Urinary bladder (tissue), 4 donors: ENCODE results near the gene DNMBP. TPM values are rescaled to one million over a fixed set of nuclear protein-coding genes. Genes with fewer than 3 reads are reported as not detected.

Experiments used
- DNase-seq: peaks from one replicate; pipeline ENCODE4 v3.0.0-alpha.2; 2015; ENCODE audit errors: extremely low spot score
- H3K27ac ChIP-seq: one replicate; pipeline ENCODE4 v1.5.1; 2013; ENCODE audit warnings: low read depth, mild to moderate bottlenecking, moderate library complexity
- H3K36me3 ChIP-seq: one replicate; pipeline ENCODE4 v1.6.1; 2013; ENCODE audit warnings: mild to moderate bottlenecking, moderate library complexity; ENCODE audit not compliant: insufficient read depth
- H3K4me1 ChIP-seq: one replicate; pipeline ENCODE4 v1.6.1; 2013; ENCODE audit warnings: mild to moderate bottlenecking, moderate library complexity; ENCODE audit not compliant: insufficient read depth
- H3K4me3 ChIP-seq: one replicate; pipeline ENCODE4 v1.5.1; 2013; ENCODE audit warnings: low read depth, low read length
- WGBS: extraction: QIAGEN DNeasy Blood & Tissue Kit; methylation state at CpG from one replicate; pipeline ENCODE4 v1.1.7; 2013; 5-methylcytosine and 5-hydroxymethylcytosine counted together
- polyA plus RNA-seq: library from polyadenylated mRNA; stranded (reverse); fragments of 200-250 nt; gene quantifications from one replicate; pipeline ENCODE4 v1.2.3, GENCODE V29; 2013
- total RNA-seq: library from RNA; depleted of rRNA; stranded (reverse); fragments of >200 nt; gene quantifications from one replicate; pipeline ENCODE4 v1.2.3, GENCODE V29; 2014
- donor health status: healthy with polysubstance abuse.
- donor health status: healthy.

Gene DNMBP
- total and polyA plus RNA-seq, 2 donors = 26.2 to 31.8 TPM

DNA sequence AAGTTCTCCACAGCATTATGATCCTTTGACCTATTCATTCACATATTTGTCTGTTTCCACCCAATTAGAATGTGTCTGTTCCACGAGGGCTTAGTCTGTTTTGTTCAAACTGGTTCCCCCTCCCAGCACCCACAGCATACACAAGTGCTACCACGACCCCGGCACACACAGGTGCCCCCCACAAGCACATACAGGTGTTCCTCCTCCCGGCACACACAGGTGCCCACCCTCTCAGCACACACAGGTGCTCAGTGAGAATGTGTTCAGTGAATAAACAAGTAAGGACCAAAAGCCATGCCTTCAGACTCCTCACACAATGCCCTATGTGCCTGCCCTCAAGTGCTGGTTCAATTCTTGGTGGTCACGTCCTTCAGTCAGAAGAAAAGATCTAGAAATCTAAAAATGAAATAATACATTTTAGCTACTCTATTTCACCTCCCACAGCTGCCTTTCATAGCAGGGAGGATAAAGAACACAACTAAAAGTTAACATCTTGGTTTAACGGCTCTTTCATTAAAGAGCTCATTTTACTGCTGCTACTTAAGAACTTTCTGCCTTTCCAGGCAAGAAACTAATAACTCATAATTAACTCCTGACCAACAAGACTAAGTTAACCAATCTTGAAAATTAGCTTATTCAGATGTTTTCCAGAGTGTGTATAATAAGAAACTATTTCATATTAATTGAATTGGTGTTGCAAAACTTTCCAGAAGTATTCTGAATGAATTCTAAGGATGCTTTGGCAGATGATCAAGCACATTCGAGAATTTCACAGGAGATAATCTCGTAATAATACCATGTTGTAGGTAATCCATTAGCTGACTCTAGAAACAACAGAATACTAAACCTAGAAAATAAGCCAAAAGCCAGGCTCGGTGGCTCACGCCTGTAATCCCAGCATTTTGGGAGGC, 2.3 kb downstream of the DNMBP start:
- Histone ChIP-seq H3K36me3 (no peaks in the 10 kb centered on the region), H3K4me1 (peaks cover 2% of the 10 kb centered on the region), H3K27ac (peak overlapping the region; percentile 75), H3K4me3 (peak overlapping the region; percentile 65)
- 43% methylated on average over 10 of the region's 10 CpGs for WGBS
- DNase-seq = no peak

DNA sequence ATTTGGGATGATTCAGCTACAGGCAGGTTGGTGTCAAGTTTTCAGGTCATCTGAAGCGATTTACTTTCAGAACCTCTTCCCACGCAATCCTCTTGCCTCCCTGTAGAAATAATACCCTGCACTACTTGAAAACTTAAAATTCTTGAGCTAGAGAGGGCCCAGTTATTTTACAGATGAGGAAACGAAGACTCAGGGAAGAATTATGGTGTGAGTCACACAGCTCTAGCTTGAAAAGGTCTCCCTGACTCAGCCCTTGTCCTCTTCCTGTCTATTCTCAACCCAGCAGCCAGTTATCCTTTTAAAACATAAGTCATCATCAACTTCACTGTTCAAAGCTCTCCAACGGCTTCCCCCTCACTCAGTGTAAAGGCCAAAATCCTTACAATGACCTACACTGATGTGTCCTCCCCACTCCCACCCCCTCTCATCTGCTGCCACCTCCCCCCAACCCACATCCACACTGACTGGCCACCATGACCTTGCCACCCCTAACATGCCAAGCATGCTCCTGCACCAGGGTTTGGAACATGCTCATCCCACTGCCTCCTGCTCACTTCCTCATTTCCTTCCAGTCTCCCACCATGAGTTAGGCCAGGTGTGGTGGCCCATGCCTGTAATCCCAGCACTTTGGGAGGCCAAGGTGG, 3.4 kb downstream of the DNMBP start:
- Histone ChIP-seq H3K27ac (peak overlapping the region; percentile 79), H3K4me1 (peaks cover 4% of the 10 kb centered on the region), H3K4me3 (no peak overlapping the region), H3K36me3 (no peaks in the 10 kb centered on the region)
- DNase-seq = no peak
- 31% methylated on average over 4 of the region's 4 CpGs for WGBS

DNA sequence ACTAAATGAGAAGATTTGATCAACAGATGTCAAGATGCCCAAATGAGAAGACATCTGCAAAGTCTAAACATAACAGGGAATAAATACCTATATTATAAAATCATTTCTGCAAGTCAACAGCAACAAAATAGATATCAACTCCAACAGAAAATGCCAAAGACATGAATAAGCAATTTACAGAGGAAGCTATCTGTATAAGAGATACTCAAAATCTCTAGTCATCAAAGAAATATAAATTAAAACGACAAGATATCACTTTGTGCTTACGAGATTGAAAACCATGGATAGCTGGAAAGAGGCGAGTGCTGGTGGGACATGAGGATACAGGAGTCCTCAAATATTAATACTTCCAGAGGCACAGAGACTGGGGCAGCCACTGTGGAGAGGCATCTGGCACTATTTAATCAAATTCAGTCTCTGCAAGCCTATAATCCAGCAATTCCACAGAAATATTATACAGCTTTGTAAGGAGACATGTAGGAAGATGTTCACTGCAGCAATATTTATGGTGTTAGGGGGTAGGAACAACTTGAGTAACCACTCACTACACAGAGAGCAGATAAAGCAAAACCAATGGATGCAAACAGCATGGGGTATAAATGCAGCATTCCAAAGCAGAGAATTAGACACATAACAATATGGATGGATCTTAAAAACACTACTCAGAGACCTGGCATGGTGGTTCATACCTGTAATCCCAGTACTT, 4.8 kb downstream of the DNMBP start:
- 59% methylated on average over 3 of the region's 3 CpGs for WGBS
- Histone ChIP-seq H3K36me3 (no peaks in the 10 kb centered on the region), H3K27ac (no peak overlapping the region), H3K4me1 (peaks cover 4% of the 10 kb centered on the region), H3K4me3 (no peak overlapping the region)
- DNase-seq = no peak

DNA sequence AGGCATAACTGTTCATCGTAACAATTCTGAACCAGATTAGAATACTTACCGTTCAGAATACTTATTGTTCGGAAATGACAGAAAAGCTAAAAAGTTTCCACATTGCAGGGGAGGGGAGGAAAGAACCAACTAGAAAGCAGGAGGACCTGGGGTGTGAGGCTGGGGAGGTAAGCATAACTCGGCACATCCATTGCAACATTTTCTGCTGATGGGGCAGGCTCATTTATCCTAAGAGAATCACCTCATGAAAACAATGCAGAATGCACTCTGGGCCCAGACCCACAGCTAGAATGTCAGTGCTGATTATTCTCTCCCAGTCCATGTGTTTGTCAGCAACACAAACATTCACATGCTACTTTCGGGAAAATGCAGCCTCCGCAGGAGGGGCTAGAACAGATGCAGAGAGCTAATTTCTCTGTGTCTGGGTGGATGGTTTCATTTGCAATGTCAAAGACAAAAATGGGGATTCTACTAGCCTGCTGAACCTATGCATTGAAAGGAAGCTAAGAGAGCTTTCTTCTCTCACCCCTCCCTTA, 9.6 kb downstream of the DNMBP start:
- Histone ChIP-seq H3K4me3 (no peak overlapping the region), H3K36me3 (peaks cover 1% of the 10 kb centered on the region), H3K27ac (no peak overlapping the region), H3K4me1 (peaks cover 6% of the 10 kb centered on the region)
- no peak for DNase-seq
- WGBS = 77% methylated on average over 6 of the region's 6 CpGs

DNA sequence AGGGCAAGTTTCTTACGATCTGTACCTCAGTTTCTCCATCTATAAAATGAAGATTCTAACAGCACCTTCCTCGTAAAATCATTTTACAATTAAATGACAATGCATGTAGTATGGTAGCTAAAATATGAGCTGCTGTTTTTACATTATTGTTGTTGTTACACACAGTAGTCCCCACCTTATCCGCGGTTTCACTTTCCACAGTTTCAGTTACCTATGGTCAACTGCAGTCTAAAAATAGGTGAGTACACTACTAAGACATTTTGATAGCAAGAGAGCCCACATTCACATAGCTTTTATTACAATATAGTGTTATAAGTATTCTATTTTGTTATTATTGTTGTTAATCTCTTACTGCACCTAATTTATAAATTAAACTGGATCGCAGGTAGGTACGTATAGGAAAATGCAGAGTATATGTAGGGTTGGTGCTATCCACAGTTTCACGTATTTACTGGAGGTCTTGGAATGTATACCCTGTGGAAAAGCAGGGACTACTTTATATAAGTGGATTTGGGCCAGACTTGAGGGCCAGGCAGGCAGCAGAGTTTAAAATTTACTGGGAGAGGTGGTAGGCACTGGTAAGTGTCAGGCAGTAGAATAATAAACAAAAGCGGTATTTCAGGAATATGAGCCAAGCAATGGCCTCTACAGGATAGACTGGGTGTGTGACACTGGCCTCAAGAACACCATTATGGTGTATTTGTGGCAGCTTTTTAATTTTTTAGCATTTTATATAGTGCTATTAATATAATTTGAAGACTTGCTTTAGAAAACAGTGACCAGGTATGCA, 10.2 kb downstream of the DNMBP start:
- WGBS = 80% methylated on average over 8 of the region's 8 CpGs
- Histone ChIP-seq H3K36me3 (peaks cover 1% of the 10 kb centered on the region), H3K4me3 (no peak overlapping the region), H3K4me1 (peaks cover 6% of the 10 kb centered on the region), H3K27ac (no peak overlapping the region)
- no peak for DNase-seq

DNA sequence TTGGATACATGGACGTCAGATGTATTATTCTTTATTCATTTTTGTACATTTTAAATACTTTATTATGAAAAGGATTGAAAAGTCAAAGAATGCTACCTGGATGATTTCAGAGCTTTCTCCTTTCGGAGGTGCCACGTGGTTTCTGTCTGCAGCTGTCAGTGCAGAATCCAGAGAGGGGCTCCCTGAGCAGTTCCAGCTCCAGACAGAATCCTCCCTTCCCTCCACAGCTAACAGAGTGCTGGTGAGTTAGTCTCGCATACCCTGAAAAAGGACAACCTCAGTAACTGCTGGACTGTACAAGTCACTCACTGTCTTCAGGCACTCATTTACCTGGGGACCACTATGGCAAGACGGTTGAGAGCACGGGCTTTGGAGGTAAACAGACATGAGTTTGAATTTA, 10.9 kb downstream of the DNMBP start:
- Histone ChIP-seq H3K36me3 (peaks cover 1% of the 10 kb centered on the region), H3K4me3 (no peak overlapping the region), H3K27ac (no peak overlapping the region), H3K4me1 (peaks cover 6% of the 10 kb centered on the region)
- no peak for DNase-seq
- 70% methylated on average over 6 of the region's 6 CpGs for WGBS

DNA sequence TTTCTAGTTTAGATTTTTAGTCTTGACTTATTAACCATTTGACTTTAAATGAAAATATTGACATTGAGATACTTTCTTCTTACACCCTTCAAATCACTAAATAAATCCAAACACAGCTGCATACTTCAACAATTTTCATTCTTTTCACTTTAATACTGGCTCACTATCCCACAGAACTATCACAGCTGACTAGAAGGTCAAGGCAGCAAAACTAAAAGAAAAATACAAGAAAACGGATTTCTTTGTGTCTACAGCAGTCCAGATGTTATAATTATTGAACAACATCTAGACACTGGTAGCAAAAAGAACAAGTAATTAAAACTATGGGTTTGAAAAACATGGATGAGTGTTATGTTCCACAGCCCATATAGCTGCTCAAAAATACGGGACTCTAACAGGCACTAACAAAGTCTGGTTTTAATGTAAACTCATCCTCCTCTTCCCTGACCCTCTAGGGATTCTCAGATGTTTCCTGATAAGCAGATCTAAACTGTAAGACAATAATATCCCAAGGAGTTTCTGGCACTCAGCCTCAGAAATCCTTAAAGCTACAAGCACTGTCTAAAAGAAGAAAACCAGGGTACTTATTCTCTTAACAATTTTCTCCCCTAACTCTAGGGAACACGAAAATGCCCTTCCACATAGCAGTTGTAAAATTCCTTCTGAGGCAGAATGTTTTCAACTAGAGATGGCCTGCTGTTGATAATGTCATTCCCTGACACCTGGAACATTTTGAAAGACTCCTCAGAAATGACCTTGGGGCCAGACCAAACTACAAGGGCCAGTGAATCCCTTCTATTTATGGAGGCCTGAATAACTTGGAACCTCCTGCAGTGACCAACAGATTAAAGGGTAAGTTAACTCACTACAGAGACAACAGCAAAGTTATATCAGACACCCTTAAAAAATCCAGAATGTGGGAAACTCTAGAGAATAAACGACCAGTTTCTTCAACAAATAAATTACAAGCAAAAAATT, 12.8 kb downstream of the DNMBP start:
- no peak overlapping the region for H3K4me3 ChIP-seq
- 20% methylated on average over 4 of the region's 4 CpGs for WGBS
- peak; percentile 52 for DNase-seq
- peaks cover 1% of the 10 kb centered on the region for H3K36me3 ChIP-seq
- H3K4me1 ChIP-seq = peaks cover 4% of the 10 kb centered on the region
- H3K27ac ChIP-seq = peak overlapping the region; percentile 38

DNA sequence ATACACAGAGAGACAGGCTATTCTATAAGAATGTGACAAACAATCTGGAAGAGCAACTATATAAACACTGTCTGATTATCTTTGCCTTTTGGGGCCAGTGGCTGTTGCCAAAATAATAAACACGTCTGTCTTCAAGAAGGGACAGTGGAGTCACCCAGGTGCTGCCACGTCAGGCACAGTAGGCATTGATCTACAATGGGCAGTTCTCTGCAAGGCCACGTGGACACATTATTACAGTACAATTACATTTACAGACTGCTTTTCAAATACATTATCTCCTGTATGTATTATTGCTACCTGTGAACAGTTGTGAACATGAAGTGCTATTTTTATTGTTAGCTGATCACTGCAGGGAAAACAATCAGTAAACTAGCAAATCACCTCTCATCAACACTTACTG, 14.0 kb downstream of the DNMBP start:
- 53% methylated on average over 3 of the region's 3 CpGs for WGBS
- no peak overlapping the region for H3K4me3 ChIP-seq
- DNase-seq = no peak
- no peak overlapping the region for H3K27ac ChIP-seq
- H3K36me3 ChIP-seq = peaks cover 1% of the 10 kb centered on the region
- peaks cover 1% of the 10 kb centered on the region for H3K4me1 ChIP-seq

DNA sequence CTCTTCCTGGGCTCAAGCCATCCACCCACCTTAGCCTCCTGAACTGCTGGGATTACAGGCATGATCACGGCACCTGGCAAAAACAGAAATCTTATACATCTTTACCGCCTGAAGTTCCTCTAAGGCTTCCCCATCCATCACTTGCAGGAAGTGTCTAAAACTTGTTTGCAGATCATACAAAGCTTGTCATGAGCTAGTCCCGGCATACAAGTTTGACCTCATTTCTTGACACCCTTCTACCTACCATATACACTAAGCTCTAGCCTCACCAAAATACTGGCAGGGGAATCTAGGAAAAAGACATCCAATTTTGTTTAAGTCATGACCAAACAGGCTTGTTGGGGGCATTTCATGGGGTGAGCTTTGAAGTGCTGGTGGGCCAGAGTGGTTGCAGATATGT, 14.5 kb downstream of the DNMBP start:
- 79% methylated on average over 3 of the region's 3 CpGs for WGBS
- H3K27ac ChIP-seq = no peak overlapping the region
- H3K36me3 ChIP-seq = peaks cover 1% of the 10 kb centered on the region
- H3K4me1 ChIP-seq = peaks cover 1% of the 10 kb centered on the region
- no peak overlapping the region for H3K4me3 ChIP-seq
- DNase-seq = no peak

DNA sequence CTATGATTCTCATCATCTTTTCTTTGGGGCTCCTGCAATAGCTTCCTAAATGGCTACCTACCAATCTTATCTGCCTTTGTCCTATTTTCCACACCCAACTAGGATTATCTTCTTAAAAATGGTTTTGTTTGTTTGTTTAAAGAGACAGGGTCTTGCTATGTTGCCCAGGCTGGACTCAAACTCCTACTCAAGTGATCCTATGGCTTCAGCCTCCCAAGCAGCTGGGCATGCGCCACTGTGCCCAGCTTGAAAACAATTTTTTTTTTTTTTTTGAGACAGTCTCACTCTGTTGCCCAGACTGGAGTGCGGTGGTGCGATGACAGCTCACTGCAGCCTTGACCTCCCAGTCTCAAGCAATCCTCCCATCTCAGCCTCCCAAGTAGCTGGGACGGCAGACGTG, 14.9 kb downstream of the DNMBP start:
- no peak for DNase-seq
- Histone ChIP-seq H3K4me1 (peaks cover 1% of the 10 kb centered on the region), H3K36me3 (peaks cover 1% of the 10 kb centered on the region), H3K4me3 (no peak overlapping the region), H3K27ac (no peak overlapping the region)
- WGBS = 69% methylated on average over 5 of the region's 5 CpGs

DNA sequence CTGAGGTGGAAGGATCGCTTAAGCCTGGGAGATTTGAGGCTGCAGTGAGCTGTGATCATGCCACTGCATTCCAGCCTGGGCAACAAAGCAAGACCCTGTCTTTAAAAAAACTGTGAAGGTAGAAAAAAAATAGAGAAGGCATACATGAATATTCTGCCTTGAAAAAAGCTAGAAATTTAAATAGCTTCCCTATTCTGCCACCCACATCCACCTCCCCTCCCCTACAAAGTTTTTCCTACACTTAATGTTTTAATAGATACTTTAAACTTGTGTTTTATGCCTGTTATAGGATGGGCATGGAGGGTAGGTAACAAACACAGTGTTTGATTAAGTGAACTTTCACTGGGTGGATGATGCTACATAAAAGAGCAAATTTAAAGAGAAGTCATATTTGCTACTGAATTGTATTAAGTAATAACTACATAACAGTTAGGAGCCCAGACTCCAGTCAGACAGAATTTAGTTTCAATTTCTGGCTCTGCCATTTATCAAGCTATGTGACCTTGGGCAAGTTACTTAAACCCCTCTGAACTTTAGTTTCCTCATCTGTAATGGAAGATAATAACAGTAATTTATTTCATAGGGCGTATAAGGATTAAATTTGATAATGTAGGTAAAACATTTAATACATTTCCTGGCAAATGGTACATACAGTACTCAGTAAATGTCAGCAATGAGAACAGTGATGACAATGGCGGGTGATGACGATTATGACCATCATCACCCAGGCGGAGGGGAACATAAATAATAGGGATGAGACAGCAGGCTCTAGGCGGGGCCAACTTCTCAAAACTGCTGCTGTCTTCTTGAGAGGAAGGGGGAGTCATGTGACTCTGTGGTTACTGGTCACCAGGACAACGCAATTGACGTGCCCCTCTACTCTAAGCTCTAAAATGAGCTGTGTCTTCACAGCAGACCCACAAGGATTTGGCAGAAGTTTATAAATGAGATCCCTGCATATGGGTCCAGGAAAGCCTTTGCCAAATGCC, 15.8 kb downstream of the DNMBP start:
- no peaks in the 10 kb centered on the region for H3K36me3 ChIP-seq
- H3K4me1 ChIP-seq = peaks cover 1% of the 10 kb centered on the region
- 36% methylated on average over 8 of the region's 8 CpGs for WGBS
- H3K27ac ChIP-seq = no peak overlapping the region
- DNase-seq = no peak
- H3K4me3 ChIP-seq = no peak overlapping the region
